PC-3 (cell line): ENCODE measurements around the gene SNTG2. TPM values are rescaled to one million over a fixed set of nuclear protein-coding genes. Genes with fewer than 3 reads are reported as not detected.

ENCODE experiments used
- ATAC-seq: fragments of 200-7000 bp; cut with Tn5 transposase; 2 replicates; pipeline ENCODE4 v1.9.1; 2020; ENCODE audit warnings: mild to moderate bottlenecking, moderate library complexity
- BruUV-seq: library from RNA; stranded (reverse); fragments of 400-500 nt; replicated peaks from 2 replicates; lab custom pipeline; 2021; lab: Mats Ljungman, UMichigan
- CTCF ChIA-PET: fragments of 300-600 bp; sonication (Branson Sonifier 250); formaldehyde crosslinking; loops from one replicate; lab custom pipeline; 2022; ENCODE audit warnings: antibody characterized with exemption; lab: Charles Lee
- POLR2A ChIA-PET: fragments of 300-600 bp; sonication (Branson Sonifier 250); formaldehyde crosslinking; loops from one replicate; lab custom pipeline; 2022; ENCODE audit warnings: antibody characterized with exemption; ENCODE audit not compliant: unreplicated experiment; lab: Charles Lee
- DNase-seq: peaks from one replicate; pipeline ENCODE4 v3.0.0-alpha.2; 2015
- H2AFZ ChIP-seq: fragments of 300-600 bp; sonication (generic); 2 replicates; pipeline ENCODE4 v1.6.0; 2016; ENCODE audit warnings: antibody characterized with exemption, low read length
- H3F3A ChIP-seq: fragments of 300-600 bp; sonication (generic); one replicate; pipeline ENCODE4 v1.6.0; 2017; ENCODE audit warnings: antibody characterized with exemption, low read length, control low read depth, mild to moderate bottlenecking; ENCODE audit not compliant: unreplicated experiment
- H3K27ac ChIP-seq: fragments of 300-600 bp; sonication (generic); 2 replicates; pipeline ENCODE4 v1.5.1; 2016; ENCODE audit warnings: mild to moderate bottlenecking, low read length
- H3K27me3 ChIP-seq: fragments of 300-600 bp; sonication (generic); 2 replicates; pipeline ENCODE4 v1.6.1; 2016; ENCODE audit warnings: low read length, mixed read lengths
- H3K36me3 ChIP-seq: fragments of 300-600 bp; sonication (generic); 2 replicates; pipeline ENCODE4 v1.6.1; 2016; ENCODE audit warnings: low read depth, mixed run types, low read length, mixed read lengths
- H3K4me1 ChIP-seq: fragments of 300-600 bp; sonication (generic); 2 replicates; pipeline ENCODE4 v1.5.1; 2016; ENCODE audit warnings: low read length; ENCODE audit not compliant: insufficient read depth
- H3K4me2 ChIP-seq: fragments of 300-600 bp; sonication (generic); 2 replicates; pipeline ENCODE4 v1.6.0; 2016; ENCODE audit warnings: low read length
- H3K4me3 ChIP-seq: fragments of 300-600 bp; sonication (generic); 2 replicates; pipeline ENCODE4 v1.5.1; 2016; ENCODE audit warnings: mild to moderate bottlenecking, low read length, mixed read lengths
- H3K79me2 ChIP-seq: fragments of 300-600 bp; sonication (generic); 2 replicates; pipeline ENCODE4 v1.6.1; 2017; ENCODE audit warnings: low read length, mixed read lengths
- H3K9ac ChIP-seq: fragments of 300-600 bp; sonication (generic); 2 replicates; pipeline ENCODE4 v1.6.0; 2016; ENCODE audit warnings: mild to moderate bottlenecking, low read length
- H3K9me2 ChIP-seq: fragments of 300-600 bp; sonication (generic); replicated peaks from 2 replicates; pipeline ENCODE4 v1.6.1; 2016; ENCODE audit warnings: mixed run types, low read length, mixed read lengths
- H3K9me3 ChIP-seq: fragments of 300-600 bp; sonication (generic); 2 replicates; pipeline ENCODE4 v1.6.1; 2016; ENCODE audit warnings: low read length, mixed read lengths
- H4K20me1 ChIP-seq: fragments of 300-600 bp; sonication (generic); 2 replicates; pipeline ENCODE4 v1.6.1; 2016; ENCODE audit warnings: low read length, mixed read lengths
- CTCF ChIP-seq: fragments of 300-600 bp; sonication (generic); conservative IDR thresholded peaks from 2 replicates; pipeline ENCODE4 v1.5.1; 2017; ENCODE audit warnings: antibody characterized with exemption, low read depth, mild to moderate bottlenecking, low read length
- EZH2 ChIP-seq: fragments of 300-600 bp; sonication (generic); IDR thresholded peaks from one replicate; pipeline ENCODE4 v1.6.1; 2017; ENCODE audit warnings: antibody characterized with exemption, mild to moderate bottlenecking, low read length; ENCODE audit not compliant: unreplicated experiment
- EZH2phosphoT487 ChIP-seq: fragments of 300-600 bp; sonication (generic); IDR thresholded peaks from 2 replicates; pipeline ENCODE4 v1.6.1; 2018; ENCODE audit warnings: mild to moderate bottlenecking, antibody characterized with exemption, low read length, borderline replicate concordance
- intact Hi-C: fragments of 100-400 bp; cut with micrococcal nuclease; formaldehyde crosslinking; loops from 2 replicates; pipeline ENCODE4 v1.9.0; 2023
- total RNA-seq: library from RNA; depleted of rRNA; stranded (reverse); fragments of >200 nt; gene quantifications from 2 replicates; pipeline ENCODE4 v1.2.3, GENCODE V29; 2014

SNTG2 gene
- total RNA-seq, 1 experiment from 2014 or later: not detected

GRCh38 chr2:1081451-1082225, 131.0 kb downstream of the SNTG2 start:
- intact Hi-C loops: no loop called here
- Histone ChIP-seq H3K9ac (no peak overlapping the region), H3K36me3 (no peaks in the 10 kb centered on the region), H3K9me2 (no peaks in the 10 kb centered on the region), H3K9me3 (no peaks in the 10 kb centered on the region), H3K79me2 (no peaks in the 10 kb centered on the region), H3K4me2 (no peak overlapping the region), H2AFZ (no peak overlapping the region), H3K4me3 (no peak overlapping the region), H3K4me1 (no peaks in the 10 kb centered on the region), H4K20me1 (no peaks in the 10 kb centered on the region), H3K27ac (no peak overlapping the region), H3K27me3 (peaks cover 56% of the 10 kb centered on the region), H3F3A (no peaks in the 10 kb centered on the region)
- POLR2A ChIA-PET: no interaction called here
- no peak for ATAC-seq
- DNase-seq: no peak
- CTCF ChIA-PET: interaction anchor here (0.6 kb wide), 1 partner anchor 366 kb away, joined by 3 read pairs; no protein-coding TSS in a partner anchor
- BruUV-seq: no TSS peak
- TF ChIP-seq EZH2phosphoT487: no peak
- no peak for TF ChIP-seq EZH2
- no peak for TF ChIP-seq CTCF

GRCh38 chr2:1082456-1083205, 132.0 kb downstream of the SNTG2 start:
- no peak overlapping the region for H2AFZ ChIP-seq
- ATAC-seq: no peak
- H3K9me3 ChIP-seq: no peaks in the 10 kb centered on the region
- H3K4me3 ChIP-seq: no peak overlapping the region
- POLR2A ChIA-PET: no interaction called here
- no peak overlapping the region for H3K9ac ChIP-seq
- no peaks in the 10 kb centered on the region for H3K36me3 ChIP-seq
- H4K20me1 ChIP-seq: no peaks in the 10 kb centered on the region
- H3K27ac ChIP-seq: no peak overlapping the region
- TF ChIP-seq EZH2 (no peak), EZH2phosphoT487 (no peak), CTCF (no peak)
- CTCF ChIA-PET: interaction anchor here (0.6 kb wide), 1 partner anchor 367 kb away, joined by 3 read pairs; no protein-coding TSS in a partner anchor
- no TSS peak for BruUV-seq
- H3K27me3 ChIP-seq: peaks cover 49% of the 10 kb centered on the region
- no peak for DNase-seq
- no peak overlapping the region for H3K4me2 ChIP-seq
- intact Hi-C loops: no loop called here
- no peaks in the 10 kb centered on the region for H3K4me1 ChIP-seq
- no peaks in the 10 kb centered on the region for H3F3A ChIP-seq
- H3K9me2 ChIP-seq: no peaks in the 10 kb centered on the region
- no peaks in the 10 kb centered on the region for H3K79me2 ChIP-seq
